Measurements from ENCODE around the gene PRSS12.

GRCh38 chr4:118277243-118277642, 75.6 kb downstream of the PRSS12 start:
- TF ChIP-seq, protein P1, sequence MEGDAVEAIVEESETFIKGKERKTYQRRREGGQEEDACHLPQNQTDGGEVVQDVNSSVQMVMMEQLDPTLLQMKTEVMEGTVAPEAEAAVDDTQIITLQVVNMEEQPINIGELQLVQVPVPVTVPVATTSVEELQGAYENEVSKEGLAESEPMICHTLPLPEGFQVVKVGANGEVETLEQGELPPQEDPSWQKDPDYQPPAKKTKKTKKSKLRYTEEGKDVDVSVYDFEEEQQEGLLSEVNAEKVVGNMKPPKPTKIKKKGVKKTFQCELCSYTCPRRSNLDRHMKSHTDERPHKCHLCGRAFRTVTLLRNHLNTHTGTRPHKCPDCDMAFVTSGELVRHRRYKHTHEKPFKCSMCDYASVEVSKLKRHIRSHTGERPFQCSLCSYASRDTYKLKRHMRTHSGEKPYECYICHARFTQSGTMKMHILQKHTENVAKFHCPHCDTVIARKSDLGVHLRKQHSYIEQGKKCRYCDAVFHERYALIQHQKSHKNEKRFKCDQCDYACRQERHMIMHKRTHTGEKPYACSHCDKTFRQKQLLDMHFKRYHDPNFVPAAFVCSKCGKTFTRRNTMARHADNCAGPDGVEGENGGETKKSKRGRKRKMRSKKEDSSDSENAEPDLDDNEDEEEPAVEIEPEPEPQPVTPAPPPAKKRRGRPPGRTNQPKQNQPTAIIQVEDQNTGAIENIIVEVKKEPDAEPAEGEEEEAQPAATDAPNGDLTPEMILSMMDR (IDR thresholded peaks at IDR 0.05; ENCODE audit: insufficient read depth, low read length) = no peak
- no peak for TF ChIP-seq POLR2AphosphoS5 (IDR thresholded peaks at IDR 0.05; ENCODE audit: low read depth)
- no peak for TF ChIP-seq SPI1 (IDR thresholded peaks at IDR 0.05; ENCODE audit: borderline replicate concordance, low read depth)
